Retinal pigment epithelial cell (primary cell): ENCODE data around the gene TIAM2.

Experiments
- DNase-seq: peaks from one replicate; pipeline ENCODE4 v3.0.0-alpha.2; 2010; ENCODE audit warnings: low read depth
- H3K4me3 ChIP-seq: 2 replicates; pipeline ENCODE4 v1.5.1; 2011; ENCODE audit warnings: mild to moderate bottlenecking, low read length, control low read depth, moderate library complexity
- CTCF ChIP-seq: conservative IDR thresholded peaks from 2 replicates; pipeline ENCODE4 v1.5.1; 2011; ENCODE audit warnings: low read depth, low read length, control low read depth, inconsistent platforms

The TIAM2 gene

DNA sequence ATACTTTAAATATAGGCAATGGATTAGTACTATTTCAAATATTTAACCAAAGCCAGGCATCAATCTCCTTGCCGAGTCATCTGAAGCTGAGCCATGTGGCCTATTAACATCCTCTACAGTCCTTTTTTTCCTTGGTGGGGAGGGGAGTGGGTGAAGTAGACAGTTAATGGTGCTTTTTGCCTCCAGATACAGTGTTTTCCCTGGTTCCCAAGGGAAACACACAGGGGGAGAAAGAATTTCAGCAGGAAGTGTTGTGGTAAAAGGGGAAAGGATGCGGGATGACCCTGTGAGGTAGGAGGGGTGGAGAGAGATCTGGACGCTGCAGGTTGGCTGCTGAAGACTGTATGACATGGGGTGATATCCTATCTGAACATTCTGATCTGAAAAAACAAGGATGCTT, 278.3 kb downstream of the TIAM2 start:
- TF ChIP-seq CTCF: no peak
- DNase-seq: peak; percentile 56
- no peak overlapping the region for H3K4me3 ChIP-seq

DNA sequence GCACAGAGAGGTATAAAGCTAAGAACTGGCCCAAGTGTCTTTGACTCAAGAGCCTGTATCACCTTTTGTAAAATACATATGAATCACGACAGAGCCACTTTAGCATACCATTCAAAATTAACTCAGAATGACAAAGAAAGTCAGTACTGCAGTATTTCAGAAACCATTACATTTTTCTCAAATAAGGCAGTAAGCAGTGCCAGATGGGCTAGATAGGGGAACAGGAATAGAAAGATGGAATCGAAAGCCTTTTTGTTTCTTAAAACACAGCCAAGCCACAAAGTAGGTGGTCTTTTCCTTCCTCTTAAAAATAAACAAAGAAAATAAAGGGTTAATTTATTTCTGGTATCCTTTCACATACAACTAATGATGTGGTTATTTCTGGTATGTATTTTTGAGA, 279.0 kb downstream of the TIAM2 start:
- DNase-seq: no peak
- TF ChIP-seq CTCF: no peak
- no peak overlapping the region for H3K4me3 ChIP-seq

DNA sequence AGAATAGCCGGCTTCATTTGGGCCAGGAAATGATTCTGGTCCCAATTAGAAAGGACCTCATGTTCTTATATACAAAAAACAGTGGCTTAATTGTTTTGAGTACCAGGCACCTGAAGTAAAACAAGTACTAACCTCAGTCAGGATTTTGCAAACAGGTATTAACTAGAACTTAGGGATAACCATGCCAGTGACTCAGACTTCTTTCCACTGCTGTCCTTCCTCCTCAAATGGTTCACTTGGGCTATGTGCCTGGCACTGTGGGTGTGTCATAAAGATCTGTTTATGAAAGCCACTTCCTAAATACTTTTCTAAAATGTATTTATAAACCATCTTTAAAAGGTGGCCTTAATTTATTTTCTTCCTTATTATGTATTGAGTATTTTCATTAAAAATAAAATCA, 279.4 kb downstream of the TIAM2 start:
- DNase-seq: peak; percentile 51
- no peak overlapping the region for H3K4me3 ChIP-seq
- no peak for TF ChIP-seq CTCF

GRCh38 chr6:155275808-155276480, 280.8 kb downstream of the TIAM2 start:
- DNase-seq: no peak
- H3K4me3 ChIP-seq: no peak overlapping the region
- TF ChIP-seq CTCF: no peak

- TF ChIP-seq CTCF: no peak
- no peak for DNase-seq
- no peak overlapping the region for H3K4me3 ChIP-seq
Observed at GRCh38 chr6:155276638-155277037, 281.5 kb downstream of the TIAM2 start.

- no peak for TF ChIP-seq CTCF
- no peak for DNase-seq
- H3K4me3 ChIP-seq: no peak overlapping the region
Observed at GRCh38 chr6:155278319-155279049, 283.4 kb downstream of the TIAM2 start.

DNA sequence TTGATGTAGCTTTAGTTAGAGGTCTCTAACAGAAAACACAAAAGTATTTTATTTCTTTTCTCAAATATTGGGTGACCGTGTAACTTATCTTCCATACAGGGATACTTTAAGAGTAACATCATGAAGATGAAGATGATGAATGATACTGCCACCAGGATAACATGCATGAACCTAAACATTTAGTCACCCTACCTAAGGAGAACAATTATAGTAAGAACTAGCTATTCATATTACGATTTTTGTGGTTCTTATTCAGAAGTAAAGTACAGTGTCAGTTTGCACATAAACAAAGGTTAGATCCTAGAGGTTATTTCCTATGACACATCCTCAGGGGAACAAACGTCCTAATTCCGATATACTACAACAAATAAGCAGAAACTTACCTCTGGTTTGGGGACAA, 289.7 kb downstream of the TIAM2 start:
- DNase-seq: no peak
- TF ChIP-seq CTCF: no peak
- H3K4me3 ChIP-seq: no peak overlapping the region
